Upper lobe of left lung (tissue), 6 donors: ENCODE results near the gene GAL3ST2. TPM values are rescaled to one million over a fixed set of nuclear protein-coding genes. Genes with fewer than 3 reads are reported as not detected.
A peak's percentile ranks its signal among the peaks of the same experiment; 100 is the strongest.
"Not testable (repeated sequence)": the region's sequence is repeated elsewhere in the genome, so short reads cannot be mapped to it uniquely, and the experiment has no call there.

Experiments
- ATAC-seq, 2 donors: fragments of 200-7000 bp; cut with Tn5 transposase; one replicate each; pipeline ENCODE4 v1.9.1; 2022; ENCODE audit warnings: mild to moderate bottlenecking in 2 of 2, moderate library complexity in 2 of 2; ENCODE audit not compliant: low FRiP score in 2 of 2
- DNase-seq, 2 donors: peaks; one replicate each; pipeline ENCODE4 v3.0.0-alpha.2; 2019 to 2020
- H3K27ac ChIP-seq, 4 donors: fragments of 200-600 bp; sonication (generic); one replicate each; pipeline ENCODE4 v1.5.1; 2016 to 2019
- H3K27me3 ChIP-seq, 4 donors: fragments of 200-600 bp; sonication (generic); one replicate each; pipeline ENCODE4 v1.5.1; 2017 to 2019
- H3K36me3 ChIP-seq, 4 donors: fragments of 200-600 bp; sonication (generic); one replicate each; pipeline ENCODE4 v1.5.1; 2016 to 2019
- H3K4me1 ChIP-seq, 4 donors: fragments of 200-600 bp; sonication (generic); one replicate each; pipeline ENCODE4 v1.5.1; 2018 to 2019
- H3K4me3 ChIP-seq, 4 donors: fragments of 200-600 bp; sonication (generic); one replicate each; pipeline ENCODE4 v1.5.1; 2017 to 2019; ENCODE audit warnings: mild to moderate bottlenecking in 2 of 4, moderate library complexity in 1 of 4
- H3K9me3 ChIP-seq, 4 donors: fragments of 200-600 bp; sonication (generic); one replicate each; pipeline ENCODE4 v1.5.1; 2018 to 2019
- EP300 ChIP-seq, 4 donors: sonication (generic); formaldehyde crosslinking; IDR thresholded peaks; one replicate each; pipeline ENCODE4 v1.5.1; 2017; ENCODE audit warnings: antibody characterized with exemption in 4 of 4, control low read depth in 2 of 4
- POLR2A ChIP-seq, 4 donors: fragments of 450-650 bp; IDR thresholded peaks; one replicate each; pipeline ENCODE4 v1.5.1; 2016 to 2017; ENCODE audit warnings: antibody characterized with exemption in 4 of 4, mild to moderate bottlenecking in 2 of 4
- POLR2AphosphoS5 ChIP-seq, 2 donors: sonication (generic); formaldehyde crosslinking; IDR thresholded peaks; one replicate each; pipeline ENCODE4 v1.5.1; 2017; ENCODE audit warnings: antibody characterized with exemption in 2 of 2
- whole genome bisulfite sequencing, 2 donors: methylation state at CpG; one replicate each; pipeline ENCODE4 v1.1.5; 2017 to 2018; 5-methylcytosine and 5-hydroxymethylcytosine counted together
- total RNA-seq, 6 donors: library from RNA; depleted of rRNA in 4 of 6; stranded (reverse); fragments of >200 nt in 4 of 6; gene quantifications; one replicate each; pipeline versions ENCODE4 v1.1.0 to v1.2.1, GENCODE V29; 2016 to 2021
- TF ChIP-seq, protein P1 (sequence below), 6 experiments: fragments of 450-650 bp in 4 of 6; fragments of 200-600 bp in 2 of 6; sonication (generic) in 2 of 6; IDR thresholded peaks; one replicate each; pipeline ENCODE4 v1.5.1; 2016 to 2019; ENCODE audit warnings: antibody characterized with exemption in 6 of 6
- donor health status: DM: no; HTN: no; CAD: no; lungs with moderate emphysema.
- donor health status: DM: no; HTN: yes; CAD: no; lungs with severe emphysema.

The GAL3ST2 gene
- total RNA-seq, 6 donors from 2014 or later: 0.59 to 2.1 (median 0.91) TPM; not detected in 3

DNA sequence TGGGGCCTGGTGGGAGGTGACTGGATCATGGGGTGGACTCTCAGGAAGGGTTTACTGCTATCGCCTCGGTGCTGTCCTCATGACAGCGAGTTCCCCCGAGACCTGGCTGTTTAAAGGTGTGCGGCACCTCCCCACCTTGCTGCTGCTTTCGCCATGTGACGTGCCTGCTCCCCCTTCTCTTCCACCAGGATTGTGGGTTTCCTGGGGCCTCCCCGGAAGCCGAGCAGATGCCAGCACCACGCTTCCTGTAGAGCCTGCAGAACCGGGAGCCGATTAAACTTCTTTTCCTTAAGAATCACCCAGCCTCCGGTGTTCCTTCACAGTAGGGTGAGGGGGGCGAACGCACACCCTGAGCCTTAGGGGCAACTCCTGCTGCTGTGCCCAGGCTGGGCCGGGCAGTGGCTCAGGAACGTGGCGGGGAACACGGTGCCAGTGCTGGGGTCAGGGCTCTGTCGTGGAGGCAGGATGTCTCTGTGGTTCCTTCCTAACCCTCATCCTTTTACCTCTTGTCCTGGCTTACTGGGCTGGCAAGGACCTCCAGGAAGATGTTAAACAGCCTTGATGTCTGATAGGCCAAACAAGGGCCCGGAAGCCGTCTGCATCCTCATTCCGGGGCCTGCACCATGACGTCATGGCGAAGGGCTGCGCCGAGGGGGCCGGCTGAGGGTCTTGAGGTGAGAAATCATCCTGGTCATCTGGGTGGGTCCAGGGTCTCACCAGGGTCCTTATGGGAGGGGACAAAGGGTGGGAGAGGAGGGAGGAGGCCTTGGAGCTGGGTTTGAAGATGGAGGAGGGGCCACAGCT lies 45.0 kb downstream of the GAL3ST2 start:
- TF ChIP-seq EP300 (IDR thresholded peaks at IDR 0.05): no peak
- no peak for TF ChIP-seq POLR2AphosphoS5 (IDR thresholded peaks at IDR 0.05)
- TF ChIP-seq, protein P1, sequence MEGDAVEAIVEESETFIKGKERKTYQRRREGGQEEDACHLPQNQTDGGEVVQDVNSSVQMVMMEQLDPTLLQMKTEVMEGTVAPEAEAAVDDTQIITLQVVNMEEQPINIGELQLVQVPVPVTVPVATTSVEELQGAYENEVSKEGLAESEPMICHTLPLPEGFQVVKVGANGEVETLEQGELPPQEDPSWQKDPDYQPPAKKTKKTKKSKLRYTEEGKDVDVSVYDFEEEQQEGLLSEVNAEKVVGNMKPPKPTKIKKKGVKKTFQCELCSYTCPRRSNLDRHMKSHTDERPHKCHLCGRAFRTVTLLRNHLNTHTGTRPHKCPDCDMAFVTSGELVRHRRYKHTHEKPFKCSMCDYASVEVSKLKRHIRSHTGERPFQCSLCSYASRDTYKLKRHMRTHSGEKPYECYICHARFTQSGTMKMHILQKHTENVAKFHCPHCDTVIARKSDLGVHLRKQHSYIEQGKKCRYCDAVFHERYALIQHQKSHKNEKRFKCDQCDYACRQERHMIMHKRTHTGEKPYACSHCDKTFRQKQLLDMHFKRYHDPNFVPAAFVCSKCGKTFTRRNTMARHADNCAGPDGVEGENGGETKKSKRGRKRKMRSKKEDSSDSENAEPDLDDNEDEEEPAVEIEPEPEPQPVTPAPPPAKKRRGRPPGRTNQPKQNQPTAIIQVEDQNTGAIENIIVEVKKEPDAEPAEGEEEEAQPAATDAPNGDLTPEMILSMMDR (IDR thresholded peaks at IDR 0.05): no peak
- no peak for TF ChIP-seq POLR2A (IDR thresholded peaks at IDR 0.05)
- no peaks in the 10 kb centered on the region for H3K27me3 ChIP-seq
- 58 to 68% methylated on average over 25 to 28 of the region's 28 CpGs for WGBS, 2 donors
- H3K4me1 ChIP-seq: peaks cover 0 to 20% (median 4%) of the 10 kb centered on the region in 4 donors
- peaks cover under 1 to 2% (median 1%) of the 10 kb centered on the region in 4 donors for H3K9me3 ChIP-seq
- H3K36me3 ChIP-seq: no peaks in the 10 kb centered on the region
- peak in 1 of 2 donors; percentile 53 for DNase-seq
- no peak overlapping the region for H3K27ac ChIP-seq
- no peak overlapping the region for H3K4me3 ChIP-seq
- ATAC-seq: no peak

DNA sequence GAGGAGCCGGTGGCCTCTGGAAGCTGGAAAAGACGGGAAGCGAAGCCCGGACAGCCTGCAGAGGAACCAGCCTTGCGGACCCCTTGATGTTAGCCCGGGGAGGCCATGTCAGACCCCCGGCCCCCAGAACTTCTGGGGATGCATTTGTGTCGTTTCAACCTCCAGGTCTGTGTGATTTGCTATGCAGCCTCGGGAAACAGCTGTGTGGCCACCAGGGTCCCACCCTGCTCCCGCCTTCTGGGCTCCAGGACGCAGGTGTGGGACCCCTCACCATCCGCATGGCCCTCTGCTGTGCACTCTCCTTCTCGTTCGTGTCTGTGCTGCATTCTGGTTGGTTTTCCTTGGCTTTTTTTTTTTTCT lies 45.6 kb downstream of the GAL3ST2 start:
- TF ChIP-seq POLR2AphosphoS5 (IDR thresholded peaks at IDR 0.05): no peak
- no peak for TF ChIP-seq POLR2A (IDR thresholded peaks at IDR 0.05)
- no peak for TF ChIP-seq EP300 (IDR thresholded peaks at IDR 0.05)
- TF ChIP-seq, protein P1 (IDR thresholded peaks at IDR 0.05): no peak
- WGBS, 2 donors: 84 to 86% methylated on average over 14 of the region's 14 CpGs

GRCh38 chr2:241823531-241824437 lies 47.2 kb downstream of the GAL3ST2 start:
- H3K36me3 ChIP-seq, ATAC-seq, H3K4me3 ChIP-seq, H3K27me3 ChIP-seq, H3K27ac ChIP-seq, H3K4me1 ChIP-seq: not testable (repeated sequence)
- DNase-seq: peak in 1 of 2 donors; percentile 63
- H3K9me3 ChIP-seq: peaks cover 9 to 15% (median 12%) of the 10 kb centered on the region in 4 donors
- WGBS, 2 donors: 87% methylated on average over 44 to 45 of the region's 45 CpGs

More for the DNA sequence above, 45.6 kb downstream of the GAL3ST2 start:
- Histone ChIP-seq H3K4me3 (no peak overlapping the region), H3K27ac (no peak overlapping the region), H3K27me3 (no peaks in the 10 kb centered on the region), H3K36me3 (no peaks in the 10 kb centered on the region), H3K9me3 (peaks cover 5 to 7% (median 7%) of the 10 kb centered on the region in 4 donors), H3K4me1 (peaks cover 0 to 14% (median 4%) of the 10 kb centered on the region in 4 donors)
- ATAC-seq (no peak), DNase-seq (peak in 1 of 2 donors; percentile 39)

DNA sequence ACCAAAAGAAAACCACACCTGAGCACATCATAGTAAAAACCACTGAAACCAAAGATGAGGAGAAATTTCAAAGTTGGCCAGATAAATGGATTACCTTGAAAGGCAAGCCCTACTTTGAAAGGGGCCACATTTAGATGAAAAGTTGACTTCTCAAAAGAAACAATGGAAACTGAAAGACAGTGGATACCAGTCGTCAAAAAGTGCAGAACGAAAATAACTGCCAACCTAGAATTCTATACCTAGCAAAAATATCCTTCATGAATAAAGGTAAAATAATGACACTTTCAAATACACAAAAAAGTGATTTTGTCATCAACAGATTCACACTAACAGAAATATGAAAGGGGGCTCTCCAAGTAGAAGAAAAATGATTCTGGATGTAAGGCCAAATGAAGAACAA lies 50.8 kb downstream of the GAL3ST2 start:
- Histone ChIP-seq H3K4me3 (no peak overlapping the region), H3K36me3 (no peaks in the 10 kb centered on the region), H3K27ac (no peak overlapping the region), H3K27me3 (no peaks in the 10 kb centered on the region), H3K9me3 (peaks cover 9 to 15% (median 12%) of the 10 kb centered on the region in 4 donors), H3K4me1 (no peaks in the 10 kb centered on the region)
- DNase-seq (no peak), ATAC-seq (no peak)
- WGBS, 2 donors: 73 to 78% methylated on average over 2 of the region's 2 CpGs
- TF ChIP-seq POLR2A (IDR thresholded peaks at IDR 0.05): no peak
- no peak for TF ChIP-seq POLR2AphosphoS5 (IDR thresholded peaks at IDR 0.05)
- TF ChIP-seq EP300 (IDR thresholded peaks at IDR 0.05): no peak

GRCh38 chr2:241833101-241833663 lies 56.6 kb downstream of the GAL3ST2 start:
- no peaks in the 10 kb centered on the region for H3K9me3 ChIP-seq
- TF ChIP-seq POLR2A (IDR thresholded peaks at IDR 0.05) (no peak), EP300 (IDR thresholded peaks at IDR 0.05) (no peak), POLR2AphosphoS5 (IDR thresholded peaks at IDR 0.05) (no peak)
- no peaks in the 10 kb centered on the region for H3K36me3 ChIP-seq
- no peak overlapping the region for H3K4me3 ChIP-seq
- ATAC-seq (no peak), DNase-seq (no peak)
- no peaks in the 10 kb centered on the region for H3K27me3 ChIP-seq
- no peaks in the 10 kb centered on the region for H3K4me1 ChIP-seq
- 54% methylated on average over 13 of the region's 13 CpGs for WGBS, 2 donors
- no peak overlapping the region for H3K27ac ChIP-seq

GRCh38 chr2:241833756-241834526 lies 57.3 kb downstream of the GAL3ST2 start:
- DNase-seq: peak in 1 of 2 donors; percentile 53
- WGBS, 2 donors: 80 to 83% methylated on average over 19 to 28 of the region's 28 CpGs
- H3K27me3 ChIP-seq, H3K27ac ChIP-seq, H3K4me3 ChIP-seq, H3K9me3 ChIP-seq, H3K4me1 ChIP-seq, H3K36me3 ChIP-seq: not testable (repeated sequence)
- ATAC-seq: peak in 1 of 2 donors; percentile 26
